K562 (cell line): ENCODE data around the gene ZFPM1. TPM values are rescaled to one million over a fixed set of nuclear protein-coding genes. Genes with fewer than 3 reads are reported as not detected.
A peak's percentile ranks its signal among the peaks of the same experiment; 100 is the strongest.

ENCODE experiments used
- CEBPB ChIP-seq: fragments of 450-650 bp; IDR thresholded peaks from 2 replicates; pipeline ENCODE4 v1.6.1; 2016; ENCODE audit warnings: missing genetic modification characterization, missing compliant biosample characterization
- NBN ChIP-seq: fragments of 450-650 bp; IDR thresholded peaks from 2 replicates; pipeline ENCODE4 v1.6.1; 2016; ENCODE audit warnings: low read depth, mild to moderate bottlenecking
- RERE ChIP-seq: sonication (generic); formaldehyde crosslinking; IDR thresholded peaks from 2 replicates; pipeline ENCODE4 v1.8.0; 2023; ENCODE audit warnings: missing genetic modification reagents, mild to moderate bottlenecking, borderline replicate concordance
- SMARCC2 ChIP-seq: fragments of 450-650 bp; IDR thresholded peaks from 2 replicates; pipeline ENCODE4 v1.6.1; 2017; ENCODE audit warnings: antibody characterized with exemption, moderate library complexity, mild to moderate bottlenecking, low read depth
- TAF15 ChIP-seq: fragments of 200-400 bp; formaldehyde crosslinking; IDR thresholded peaks from 2 replicates; pipeline ENCODE4 v1.6.1; 2017; ENCODE audit warnings: mild to moderate bottlenecking, low read depth, low read length, moderate library complexity
- ZNF41 ChIP-seq: fragments of 250-450 bp; sonication (Bioruptor Pico); conservative IDR thresholded peaks from 2 replicates; pipeline ENCODE4 v1.4.0; 2020; ENCODE audit warnings: mild to moderate bottlenecking
- polyA plus RNA-seq, 8 experiments: library from polyadenylated mRNA; depleted of rRNA in 4 of 8; stranded (reverse) in 5 of 8; unstranded in 3 of 8; fragments of >200 nt; fragmentation: Nextera tagmentation in 2 of 8; fragmentation: Illumina TruSeq in 1 of 8; extraction: Ambion mirVana in 2 of 8; extraction: Trizol in 1 of 8; gene quantifications; 2 replicates each; pipeline versions ENCODE4 v1.2.1 to v1.2.3, GENCODE V29; 2011 to 2014; ENCODE audit warnings: inconsistent platforms in 1 of 8, missing spikeins in 1 of 8
- total RNA-seq, 7 experiments: library from RNA; depleted of rRNA in 6 of 7; stranded (reverse); fragments of >200 nt in 6 of 7; fragmentation: Illumina TruSeq in 2 of 7; extraction: Trizol in 2 of 7; gene quantifications; 2 replicates each; pipeline versions ENCODE4 v1.2.1 to v1.2.3, GENCODE V29; 2011 to 2021; ENCODE audit warnings: low replicate concordance in 1 of 7
- TF ChIP-seq, protein P1 (sequence below), 2 experiments: fragments of 200-800 bp in 1 of 2; sonication (Bioruptor generic) in 1 of 2; sonication (generic) in 1 of 2; formaldehyde crosslinking in 1 of 2; IDR thresholded peaks in 1 of 2; conservative IDR thresholded peaks in 1 of 2; 2 replicates each; pipeline versions ENCODE4 v1.5.0 to v1.6.1; 2016 to 2020; ENCODE audit warnings: missing compliant biosample characterization in 1 of 2, missing genetic modification characterization in 1 of 2, missing genetic modification reagents in 1 of 2
- TF ChIP-seq, protein P2 (sequence below): fragments of 250-450 bp; sonication (Bioruptor Pico); IDR thresholded peaks from 2 replicates; pipeline ENCODE4 v1.4.0; 2020

The ZFPM1 gene
- total and polyA plus RNA-seq, 9 of the 15 experiments (the other 6 are each of a cell fraction or from before 2014, with no cell fraction given), result 0.03 to 35.9 (median 1.4) TPM

DNA sequence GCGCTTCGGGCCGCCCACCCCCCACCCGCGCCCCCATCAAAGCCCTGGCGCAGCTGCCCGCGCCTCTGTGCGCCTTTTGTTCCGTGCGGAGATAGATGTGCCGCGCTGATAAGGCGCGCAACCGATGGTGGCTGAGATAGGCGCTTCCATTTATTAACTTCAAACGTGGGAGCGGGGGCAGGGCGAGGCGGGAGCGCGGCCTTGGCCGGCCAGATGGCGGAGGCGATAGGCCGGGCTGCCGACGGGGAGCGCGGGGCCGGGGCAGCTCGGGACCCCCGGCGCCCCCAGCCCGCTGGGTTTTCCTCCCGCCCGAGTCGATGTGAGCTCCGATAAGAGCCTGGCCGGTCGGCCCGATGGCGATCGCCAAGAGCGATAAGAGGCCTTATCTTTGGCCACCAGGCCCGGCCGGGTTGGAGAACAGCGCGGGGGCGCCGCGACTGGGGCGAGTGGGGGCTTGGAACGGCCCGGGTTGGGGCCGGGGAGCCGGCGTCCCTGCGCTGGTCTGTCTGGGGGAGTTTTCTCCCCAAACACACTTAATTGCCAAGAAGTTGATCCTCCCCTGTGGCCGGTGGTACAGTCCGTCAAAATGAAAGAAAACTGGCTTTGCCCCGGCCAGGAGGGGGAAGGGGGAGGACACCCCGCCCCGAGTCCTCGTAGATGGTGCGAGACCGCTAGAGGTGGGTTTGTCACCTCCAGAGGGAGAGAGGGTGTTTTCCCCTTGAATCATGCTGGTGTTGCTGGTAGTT is 2.7 kb downstream of the ZFPM1 start (continued):
- TF ChIP-seq RERE (CRISPR knock-in tag) (no peak), CEBPB (tag) (no peak), ZNF41 (no peak), SMARCC2 (peak; percentile 90), NBN (peak; percentile 70; the same call in 1 of the 2 replicates), TAF15 (no peak)
- TF ChIP-seq, protein P1, sequence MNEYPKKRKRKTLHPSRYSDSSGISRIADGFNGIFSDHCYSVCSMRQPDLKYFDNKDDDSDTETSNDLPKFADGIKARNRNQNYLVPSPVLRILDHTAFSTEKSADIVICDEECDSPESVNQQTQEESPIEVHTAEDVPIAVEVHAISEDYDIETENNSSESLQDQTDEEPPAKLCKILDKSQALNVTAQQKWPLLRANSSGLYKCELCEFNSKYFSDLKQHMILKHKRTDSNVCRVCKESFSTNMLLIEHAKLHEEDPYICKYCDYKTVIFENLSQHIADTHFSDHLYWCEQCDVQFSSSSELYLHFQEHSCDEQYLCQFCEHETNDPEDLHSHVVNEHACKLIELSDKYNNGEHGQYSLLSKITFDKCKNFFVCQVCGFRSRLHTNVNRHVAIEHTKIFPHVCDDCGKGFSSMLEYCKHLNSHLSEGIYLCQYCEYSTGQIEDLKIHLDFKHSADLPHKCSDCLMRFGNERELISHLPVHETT (CRISPR knock-in tag; conservative IDR thresholded peaks at IDR 0.05 in 1 of 2, IDR thresholded peaks at IDR 0.05 in 1 of 2), result peak in 1 of 2 experiments; percentile 84; a peak in 2 of 4 replicates
- TF ChIP-seq, protein P2, sequence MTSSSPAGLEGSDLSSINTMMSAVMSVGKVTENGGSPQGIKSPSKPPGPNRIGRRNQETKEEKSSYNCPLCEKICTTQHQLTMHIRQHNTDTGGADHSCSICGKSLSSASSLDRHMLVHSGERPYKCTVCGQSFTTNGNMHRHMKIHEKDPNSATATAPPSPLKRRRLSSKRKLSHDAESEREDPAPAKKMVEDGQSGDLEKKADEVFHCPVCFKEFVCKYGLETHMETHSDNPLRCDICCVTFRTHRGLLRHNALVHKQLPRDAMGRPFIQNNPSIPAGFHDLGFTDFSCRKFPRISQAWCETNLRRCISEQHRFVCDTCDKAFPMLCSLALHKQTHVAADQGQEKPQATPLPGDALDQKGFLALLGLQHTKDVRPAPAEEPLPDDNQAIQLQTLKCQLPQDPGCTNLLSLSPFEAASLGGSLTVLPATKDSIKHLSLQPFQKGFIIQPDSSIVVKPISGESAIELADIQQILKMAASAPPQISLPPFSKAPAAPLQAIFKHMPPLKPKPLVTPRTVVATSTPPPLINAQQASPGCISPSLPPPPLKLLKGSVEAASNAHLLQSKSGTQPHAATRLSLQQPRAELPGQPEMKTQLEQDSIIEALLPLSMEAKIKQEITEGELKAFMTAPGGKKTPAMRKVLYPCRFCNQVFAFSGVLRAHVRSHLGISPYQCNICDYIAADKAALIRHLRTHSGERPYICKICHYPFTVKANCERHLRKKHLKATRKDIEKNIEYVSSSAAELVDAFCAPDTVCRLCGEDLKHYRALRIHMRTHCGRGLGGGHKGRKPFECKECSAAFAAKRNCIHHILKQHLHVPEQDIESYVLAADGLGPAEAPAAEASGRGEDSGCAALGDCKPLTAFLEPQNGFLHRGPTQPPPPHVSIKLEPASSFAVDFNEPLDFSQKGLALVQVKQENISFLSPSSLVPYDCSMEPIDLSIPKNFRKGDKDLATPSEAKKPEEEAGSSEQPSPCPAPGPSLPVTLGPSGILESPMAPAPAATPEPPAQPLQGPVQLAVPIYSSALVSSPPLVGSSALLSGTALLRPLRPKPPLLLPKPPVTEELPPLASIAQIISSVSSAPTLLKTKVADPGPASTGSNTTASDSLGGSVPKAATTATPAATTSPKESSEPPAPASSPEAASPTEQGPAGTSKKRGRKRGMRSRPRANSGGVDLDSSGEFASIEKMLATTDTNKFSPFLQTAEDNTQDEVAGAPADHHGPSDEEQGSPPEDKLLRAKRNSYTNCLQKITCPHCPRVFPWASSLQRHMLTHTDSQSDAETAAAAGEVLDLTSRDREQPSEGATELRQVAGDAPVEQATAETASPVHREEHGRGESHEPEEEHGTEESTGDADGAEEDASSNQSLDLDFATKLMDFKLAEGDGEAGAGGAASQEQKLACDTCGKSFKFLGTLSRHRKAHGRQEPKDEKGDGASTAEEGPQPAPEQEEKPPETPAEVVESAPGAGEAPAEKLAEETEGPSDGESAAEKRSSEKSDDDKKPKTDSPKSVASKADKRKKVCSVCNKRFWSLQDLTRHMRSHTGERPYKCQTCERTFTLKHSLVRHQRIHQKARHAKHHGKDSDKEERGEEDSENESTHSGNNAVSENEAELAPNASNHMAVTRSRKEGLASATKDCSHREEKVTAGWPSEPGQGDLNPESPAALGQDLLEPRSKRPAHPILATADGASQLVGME (CRISPR knock-in tag), result peak; percentile 95
